Measurements from ENCODE around the gene MRI1. TPM values are rescaled to one million over a fixed set of nuclear protein-coding genes. Genes with fewer than 3 reads are reported as not detected.

Gene MRI1
- total and polyA plus RNA-seq, 2 of the 4 experiments (the other 2 are of a cell fraction): 26.7 to 37.6 TPM

DNA sequence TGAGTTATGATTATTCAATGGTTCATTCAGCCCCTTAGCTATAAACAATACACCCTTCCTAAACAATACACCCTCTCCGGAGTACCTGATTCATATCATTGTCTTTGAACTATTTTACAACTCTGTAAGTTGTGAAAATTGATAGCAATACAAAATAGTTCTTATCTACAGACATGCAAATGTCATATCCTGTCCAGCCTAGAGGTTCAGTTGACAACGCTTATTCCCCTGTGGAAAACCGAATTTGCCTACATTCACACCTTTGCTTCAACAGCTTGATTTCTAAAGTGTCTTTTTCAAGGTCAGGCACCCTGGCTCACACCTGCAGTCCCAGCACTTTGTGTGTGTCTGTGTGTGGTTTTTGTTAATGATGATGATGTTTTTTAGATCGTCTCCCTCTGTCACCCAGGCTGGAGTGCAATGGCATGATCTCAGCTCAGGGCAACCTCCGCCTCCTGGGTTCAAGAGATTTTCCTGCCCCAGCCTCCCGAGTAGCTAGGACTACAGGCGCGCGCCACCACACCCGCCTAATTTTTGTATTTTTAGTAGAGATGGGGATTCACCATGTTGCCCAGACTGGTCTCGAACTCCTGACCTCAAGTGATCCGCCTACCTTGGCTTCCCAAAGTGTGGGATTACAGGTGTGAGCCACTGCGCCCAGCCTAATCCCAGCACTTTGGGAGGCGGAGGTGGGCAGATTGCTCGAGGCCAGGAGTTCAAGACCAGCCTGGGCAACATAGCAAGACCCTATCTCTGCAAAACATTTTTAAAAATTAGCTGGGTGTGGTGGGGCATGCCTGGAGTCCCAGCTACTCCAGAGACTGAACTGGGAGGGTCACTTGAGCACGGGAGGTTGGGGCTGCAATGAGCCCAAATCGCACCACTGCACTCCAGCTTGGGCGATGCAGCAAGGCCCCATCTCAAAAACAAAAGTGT is 19.5 kb downstream of the MRI1 start:
- Histone ChIP-seq H3K27ac (ENCODE audit: insufficient read depth, low read length) (no peak overlapping the region), H3K27me3 (ENCODE audit: control insufficient read depth, insufficient read depth, low read length) (no peaks in the 10 kb centered on the region), H2AFZ (replicated peaks; ENCODE audit: low read length, poor library complexity) (no peak overlapping the region), H3K18ac (ENCODE audit: low read depth, low read length) (no peak overlapping the region), H3K9me1 (ENCODE audit: insufficient read depth, low read length) (0 out of 2 replicates have a peak, but pooled peaks cover 2% of the 10 kb centered on the region), H3K36me3 (ENCODE audit: control insufficient read depth, insufficient read depth, low read length) (peaks cover 6% of the 10 kb centered on the region), H2AK9ac (replicated peaks; ENCODE audit: low read depth, low read length, poor library complexity) (no peak overlapping the region), H3K79me1 (ENCODE audit: low read depth in 1 of 2, low read length in 2 of 2) (peaks cover 8 to 27% of the 10 kb centered on the region in 2 experiments), H4K20me1 (ENCODE audit: insufficient read depth, low read length) (no peaks in the 10 kb centered on the region), H2BK5ac (ENCODE audit: low read depth, low read length, poor library complexity, severe bottlenecking) (no peak overlapping the region), H4K91ac (ENCODE audit: insufficient read depth, low read depth, low read length) (no peak overlapping the region), H2BK15ac (ENCODE audit: low read depth, low read length) (peak overlapping the region; percentile 53; the same call in 1 of the 3 replicates), H3K23ac (ENCODE audit: low read depth, low read length) (peak overlapping the region; percentile 57; the same call in 1 of the 2 replicates), H3K56ac (ENCODE audit: extremely low read depth, insufficient read depth, low read length) (no peak overlapping the region), H3K4me1 (ENCODE audit: control insufficient read depth, insufficient read depth, low read length) (peaks cover 10% of the 10 kb centered on the region), H3K9ac (ENCODE audit: low read depth, low read length) (no peak overlapping the region), H3K4ac (ENCODE audit: low read depth, low read length) (peak overlapping the region; percentile 62), H3K14ac (replicated peaks; ENCODE audit: low read depth, low read length) (no peak overlapping the region), H3K4me2 (ENCODE audit: low read depth, low read length) (no peak overlapping the region), H2BK120ac (ENCODE audit: low read depth, low read length) (no peak overlapping the region), H2BK20ac (ENCODE audit: low read depth, low read length) (peak overlapping the region; percentile 32; the same call in 1 of the 2 replicates), H2AK5ac (ENCODE audit: low read depth, low read length) (peak overlapping the region; percentile 38; the same call in 1 of the 2 replicates), H3K4me3 (ENCODE audit: insufficient read depth, low read depth, low read length) (no peak overlapping the region), H4K5ac (ENCODE audit: low read depth, low read length) (no peak overlapping the region), H4K8ac (ENCODE audit: low read depth in 2 of 2, low read length in 2 of 2) (no peak overlapping the region), H3K9me3 (ENCODE audit: control insufficient read depth, insufficient read depth, low read length) (no peaks in the 10 kb centered on the region)
- no peak for ATAC-seq (ENCODE audit: low read depth)
- dilution Hi-C loops (cut with HindIII; ENCODE audit: low sequenced_read_pairs, unreplicated experiment): no loop called here
- TF ChIP-seq CHD1 (IDR thresholded peaks at IDR 0.05; ENCODE audit: low read depth, low read length) (no peak), BHLHE40 (IDR thresholded peaks at IDR 0.05; ENCODE audit: low read depth, low read length) (no peak), RFX5 (IDR thresholded peaks at IDR 0.05; ENCODE audit: low read depth, low read length) (no peak), CEBPB (IDR thresholded peaks at IDR 0.05; ENCODE audit: low read depth, low read length) (no peak), RAD21 (IDR thresholded peaks at IDR 0.05; ENCODE audit: low read length) (no peak), ELK1 (IDR thresholded peaks at IDR 0.05; ENCODE audit: borderline replicate concordance, low read depth, low read length) (no peak), MAZ (IDR thresholded peaks at IDR 0.05; ENCODE audit: borderline replicate concordance, low read depth, low read length) (no peak)
- WGBS, 2 experiments (ENCODE audit: extremely low coverage in 2 of 2, insufficient read length in 1 of 2): 88% methylated on average over 5 of the region's 18 CpGs; no CpG with 5 or more reads in 1 of the 2 experiments
- intact Hi-C loops (cut with micrococcal nuclease): no loop called here
- CTCF ChIA-PET: interaction anchor here (0.6 to 2.9 kb wide), 6 partner anchors 13 to 297 kb away, joined by 3 to 10 read pairs (median 3); no protein-coding TSS in a partner anchor
- no TSS peak for BruUV-seq (replicated peaks)
- in situ Hi-C loops (cut with MboI; ENCODE audit: low sequenced_read_pairs): loop anchor here (5.0 kb wide), 1 partner anchor 78 kb away; no protein-coding TSS in a partner anchor
- POLR2A ChIA-PET (ENCODE audit: unreplicated experiment): interaction anchor here (0.6 to 0.7 kb wide), 2 partner anchors 9 to 48 kb away, joined by 3 read pairs; partner anchors contain the start of gene C19orf53
- no peak for DNase-seq

Measured in IMR-90 (cell line).